Measurements from ENCODE around the gene SCN5A. TPM values are rescaled to one million over a fixed set of nuclear protein-coding genes. Genes with fewer than 3 reads are reported as not detected.

Gene SCN5A
- total and polyA plus RNA-seq, 2 of the 13 experiments (the other 11 are each of a cell fraction or from before 2014, with no cell fraction given) = 0.22 TPM; not detected in 1

- TF ChIP-seq PHF21A (CRISPR knock-in tag; IDR thresholded peaks at IDR 0.05) = no peak
- TF ChIP-seq FOSL2 (CRISPR knock-in tag; IDR thresholded peaks at IDR 0.05) = no peak
- TF ChIP-seq ZNF761 (CRISPR knock-in tag; conservative IDR thresholded peaks at IDR 0.05) = no peak
These were observed 100.4 kb downstream of the SCN5A start (continued) for GRCh38 chr3:38549082-38549481.

GRCh38 chr3:38548154-38548931, 101.1 kb downstream of the SCN5A start:
- BruUV-seq (replicated peaks) = no TSS peak
- intact Hi-C loops (cut with micrococcal nuclease; ENCODE audit: unreplicated experiment) = no loop called here
- TF ChIP-seq PAWR (CRISPR knock-in tag; IDR thresholded peaks at IDR 0.05; ENCODE audit: borderline replicate concordance) = no peak
- TF ChIP-seq NONO (IDR thresholded peaks at IDR 0.05) = no peak
- TF ChIP-seq NONO (CRISPR knock-in tag; conservative IDR thresholded peaks at IDR 0.05) = no peak
- no peak for TF ChIP-seq MLLT10 (CRISPR knock-in tag; IDR thresholded peaks at IDR 0.05)
- TF ChIP-seq CEBPG (CRISPR knock-in tag; IDR thresholded peaks at IDR 0.05) = no peak
- no peak for TF ChIP-seq KLF12 (CRISPR knock-in tag; IDR thresholded peaks at IDR 0.05; ENCODE audit: borderline replicate concordance)
- TF ChIP-seq KDM3A (CRISPR knock-in tag; IDR thresholded peaks at IDR 0.05; ENCODE audit: low read depth) = no peak
- TF ChIP-seq ZNF577 (CRISPR knock-in tag; IDR thresholded peaks at IDR 0.05; ENCODE audit: borderline replicate concordance, low read depth) = no peak
- no peak for TF ChIP-seq ZNF550 (CRISPR knock-in tag; IDR thresholded peaks at IDR 0.05; ENCODE audit: borderline replicate concordance)
- TF ChIP-seq DZIP1 (CRISPR knock-in tag; IDR thresholded peaks at IDR 0.05) = no peak
- TF ChIP-seq MAFK (conservative IDR thresholded peaks at IDR 0.05 in 1 of 2, IDR thresholded peaks at IDR 0.05 in 1 of 2; ENCODE audit: low read length in 2 of 2) = no peak
- no peak for TF ChIP-seq POLR2AphosphoS2 (IDR thresholded peaks at IDR 0.05; ENCODE audit: low read depth, low read length)
- no peak for TF ChIP-seq RBM22 (optimal IDR thresholded peaks at IDR 0.05; ENCODE audit: low read length)
- no peak for TF ChIP-seq ZNF605 (CRISPR knock-in tag; IDR thresholded peaks at IDR 0.05)
- TF ChIP-seq ZNF510 (CRISPR knock-in tag; IDR thresholded peaks at IDR 0.05; ENCODE audit: low read depth) = no peak
- TF ChIP-seq STAT5B (CRISPR knock-in tag; IDR thresholded peaks at IDR 0.05) = no peak
- TF ChIP-seq ZNF180 (CRISPR knock-in tag; IDR thresholded peaks at IDR 0.05; ENCODE audit: borderline replicate concordance, low read depth) = no peak
- TF ChIP-seq ZNF639 (CRISPR knock-in tag; conservative IDR thresholded peaks at IDR 0.05) = no peak
- no peak for TF ChIP-seq ZFYVE20 (CRISPR knock-in tag; IDR thresholded peaks at IDR 0.05; ENCODE audit: borderline replicate concordance, low read depth)

More at GRCh38 chr3:38548154-38548931, 101.1 kb downstream of the SCN5A start:
- no peaks in the 10 kb centered on the region for H4K20me1 ChIP-seq (ENCODE audit: insufficient read depth, low read length)
- no peak overlapping the region for H3K9ac ChIP-seq (ENCODE audit: insufficient read depth, low read depth, low read length)
- no peak overlapping the region for H3K4me2 ChIP-seq (ENCODE audit: low read depth, low read length)
- DNase-seq (ENCODE audit: low spot score) = no peak
- no peak overlapping the region for H3K4me3 ChIP-seq (replicated peaks in 1 of 3; ENCODE audit: insufficient read depth in 1 of 3, low read depth in 2 of 3, low read length in 3 of 3)
- POLR2A ChIA-PET = no interaction called here
- no peak overlapping the region for H2AFZ ChIP-seq (ENCODE audit: low read length)
- H3K27ac ChIP-seq (ENCODE audit: extremely low read length, insufficient read depth, low read length) = no peak overlapping the region
- ATAC-seq = peak; percentile 28; the same call in 1 of the 3 replicates
- H3K4me1 ChIP-seq (ENCODE audit: insufficient read depth, low read length) = no peaks in the 10 kb centered on the region
- no peaks in the 10 kb centered on the region for H3K9me3 ChIP-seq (ENCODE audit: low read length)
- in situ Hi-C loops (cut with HindIII; ENCODE audit: extremely low pct_ligation_motif_present, low pct_unique_long_range_greater_than_20kb) = no loop called here
- H3K36me3 ChIP-seq (replicated peaks in 1 of 2; ENCODE audit: control insufficient read depth in 1 of 2, insufficient read depth in 2 of 2, low read length in 2 of 2) = no peaks in the 10 kb centered on the region
- H3K27me3 ChIP-seq (ENCODE audit: control insufficient read depth in 1 of 2, insufficient read depth in 2 of 2, low read length in 2 of 2) = peaks cover 2 to 58% of the 10 kb centered on the region in 2 experiments; a peak in 4 of 5 replicates
- FAIRE-seq = no peak
- WGBS (ENCODE audit: low lambda C conversion rate) = 20% methylated on average over 10 of the region's 17 CpGs
- H3K79me2 ChIP-seq (ENCODE audit: insufficient read depth, low read length) = no peaks in the 10 kb centered on the region
- CTCF ChIA-PET (ENCODE audit: low intra/inter-chr PET ratio, low total read pairs) = no interaction called here
